ENCODE results near the gene GSAP.

The GSAP gene

DNA sequence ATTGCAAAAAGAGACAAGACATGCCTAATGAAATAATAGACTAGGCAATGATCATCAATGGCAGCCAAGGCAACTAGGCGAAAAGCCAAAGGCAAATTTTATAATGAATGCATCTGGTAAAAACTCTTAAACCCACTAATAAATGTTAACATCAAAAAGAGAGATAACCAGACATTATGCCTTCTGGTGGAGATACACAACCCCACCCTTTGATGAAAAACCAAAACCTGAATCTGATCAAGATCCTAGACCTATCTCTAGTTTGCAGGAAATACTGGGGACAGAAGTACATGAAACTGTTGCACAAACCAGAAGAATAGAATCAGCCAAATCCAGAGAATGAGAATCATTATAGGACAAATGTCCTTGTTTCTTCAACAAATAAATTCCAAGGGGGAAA is 22.0 kb upstream of the GSAP start:
- DNase-seq (ENCODE audit: low read depth) = no peak

- DNase-seq (ENCODE audit: low read depth) = no peak
These were observed 18.6 kb upstream of the GSAP start for GRCh38 chr7:77434570-77435275.

- no peak for DNase-seq (ENCODE audit: low read depth)
These were observed 17.8 kb upstream of the GSAP start for GRCh38 chr7:77433901-77434300.

- no peak for DNase-seq (ENCODE audit: low read depth)
These were observed 14.8 kb upstream of the GSAP start for GRCh38 chr7:77430927-77431326.

- no peak for DNase-seq (ENCODE audit: low read depth)
These were observed 12.7 kb upstream of the GSAP start for GRCh38 chr7:77428777-77429231.

DNA sequence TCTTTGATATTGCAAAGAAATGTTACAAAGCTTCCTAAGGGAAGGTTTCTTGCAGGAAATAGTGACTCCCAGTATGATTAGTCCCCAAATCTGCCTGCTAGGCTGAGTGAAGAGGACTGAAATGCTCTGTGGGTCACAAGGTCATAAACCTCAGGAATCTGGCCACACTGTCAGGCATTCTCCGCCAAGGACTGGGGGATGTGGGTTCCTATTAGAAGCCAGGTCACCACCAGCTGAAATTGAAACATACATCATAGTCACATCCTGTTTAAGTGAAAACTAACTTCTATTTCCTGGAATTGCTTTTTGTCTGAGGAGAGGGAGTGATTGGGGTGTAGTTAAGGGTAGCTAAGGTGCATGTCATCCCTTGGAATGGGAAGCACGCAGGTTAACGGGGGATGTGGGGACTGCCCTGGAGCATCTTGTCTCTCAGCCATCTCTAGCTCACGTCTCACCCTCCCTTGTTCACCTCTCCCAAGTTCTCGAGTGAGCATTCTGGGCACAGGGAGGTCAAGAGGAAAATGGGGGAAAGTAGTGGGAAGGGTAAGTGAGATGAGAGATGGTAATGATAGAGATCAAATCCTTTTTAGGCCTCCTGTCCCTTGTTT is 12.0 kb upstream of the GSAP start:
- DNase-seq (ENCODE audit: low read depth) = no peak

DNA sequence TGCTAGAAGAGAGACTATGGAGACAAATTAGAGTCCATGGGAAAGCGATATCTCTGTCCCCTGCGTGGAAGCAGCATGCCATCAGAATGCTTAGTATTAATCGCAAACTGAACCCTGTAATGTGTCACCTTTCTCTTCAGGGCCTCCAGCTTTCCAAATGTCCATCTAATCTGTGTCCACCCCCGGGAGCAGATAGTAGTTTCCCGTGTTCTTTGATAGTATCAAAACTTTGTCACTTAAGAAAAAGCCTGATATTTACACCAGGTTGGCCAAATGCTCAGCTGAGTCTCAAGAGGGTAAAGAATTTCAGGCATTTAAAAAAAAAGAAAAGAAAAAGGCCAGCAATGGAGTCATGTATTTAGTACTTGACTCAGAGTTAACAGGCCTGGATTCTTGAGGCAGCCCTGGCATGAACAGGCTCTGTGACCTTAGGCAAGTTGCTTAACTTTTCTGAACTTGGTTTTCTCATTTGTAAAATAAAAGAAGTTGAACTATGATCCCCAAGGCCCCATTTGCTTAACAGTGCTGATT is 10.4 kb upstream of the GSAP start:
- no peak for DNase-seq (ENCODE audit: low read depth)

- no peak for DNase-seq (ENCODE audit: low read depth)
These were observed 9.9 kb upstream of the GSAP start for GRCh38 chr7:77426052-77426404.

GRCh38 chr7:77425101-77426051 is 9.2 kb upstream of the GSAP start:
- no peak for DNase-seq (ENCODE audit: low read depth)

DNA sequence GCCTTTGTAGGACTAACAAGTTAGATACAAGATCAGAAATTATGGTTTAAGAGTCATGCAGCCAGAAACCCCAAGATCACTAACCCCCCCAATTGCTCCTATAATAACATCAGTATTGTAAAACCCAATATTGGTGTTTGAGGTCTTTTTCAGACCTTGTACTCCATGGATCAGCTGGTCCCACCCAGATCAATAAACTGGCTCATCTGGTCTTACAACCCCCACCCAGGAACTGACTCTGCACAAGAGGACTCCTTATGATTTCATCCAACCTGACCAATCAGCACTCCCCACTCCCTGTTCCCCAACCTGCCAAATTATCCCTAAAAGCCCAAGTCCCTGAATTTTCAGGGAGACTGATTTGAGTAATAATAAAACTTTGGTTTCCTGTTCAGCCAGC is 6.4 kb upstream of the GSAP start:
- DNase-seq (ENCODE audit: low read depth) = no peak

DNA sequence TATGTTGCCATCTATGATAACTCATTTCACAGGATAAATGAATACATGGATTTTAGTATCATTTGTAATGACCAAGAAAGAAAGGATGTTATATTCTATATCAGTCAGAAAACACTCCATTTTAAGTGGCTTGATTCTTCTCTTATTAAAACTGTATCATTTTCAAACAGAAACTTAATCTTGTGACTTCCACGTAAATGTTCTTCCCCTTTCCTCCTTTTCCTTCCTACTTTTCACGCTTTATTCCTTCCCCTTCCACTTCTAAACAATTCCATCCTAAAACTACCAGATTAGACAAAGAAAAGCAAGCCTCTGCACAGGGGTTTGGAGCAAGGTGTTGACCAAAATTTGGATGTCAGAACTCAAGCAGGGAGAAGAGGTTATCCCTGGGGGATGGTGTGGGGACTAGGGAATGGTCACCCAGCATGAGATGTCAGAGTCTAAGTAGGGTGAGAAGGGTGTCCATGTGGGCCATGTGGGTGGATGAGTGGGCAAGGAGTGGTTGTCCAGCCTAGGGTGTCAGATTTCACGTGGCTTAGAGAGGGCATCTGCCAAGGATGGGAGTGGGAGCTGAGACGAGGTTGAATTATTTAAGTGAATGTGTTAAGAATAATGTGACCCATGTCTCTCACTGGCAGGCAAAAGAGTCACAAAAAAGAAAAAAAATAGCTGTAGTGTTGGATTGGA is 5.0 kb upstream of the GSAP start:
- DNase-seq (ENCODE audit: low read depth) = no peak

GRCh38 chr7:77420438-77420837 is 4.3 kb upstream of the GSAP start:
- no peak for DNase-seq (ENCODE audit: low read depth)

- DNase-seq (ENCODE audit: low read depth) = no peak
These were observed 3.0 kb upstream of the GSAP start for GRCh38 chr7:77419102-77419501.

DNA sequence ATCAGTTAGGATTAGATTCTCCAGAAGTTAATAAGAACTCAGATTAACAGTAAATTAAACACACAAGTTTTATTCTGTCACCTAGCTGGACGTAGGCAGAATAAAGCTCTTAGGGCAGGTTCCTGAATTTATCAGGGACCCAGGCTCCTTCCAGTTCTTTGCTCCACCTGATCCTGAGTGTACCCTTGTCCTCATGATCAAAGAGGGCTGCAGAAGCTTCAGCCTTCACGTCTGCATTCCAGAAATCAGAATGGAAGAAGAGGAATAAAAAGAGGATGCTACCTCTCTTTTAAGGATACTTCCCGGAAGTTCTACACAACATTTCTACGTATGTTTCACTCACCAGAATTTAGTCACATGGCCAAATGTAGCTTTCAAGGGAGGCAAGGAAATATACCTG is 1.7 kb upstream of the GSAP start:
- no peak for DNase-seq (ENCODE audit: low read depth)

GRCh38 chr7:77416621-77417371 is 647 bp upstream of the GSAP start:
- DNase-seq (ENCODE audit: low read depth) = no peak

- no peak for DNase-seq (ENCODE audit: low read depth)
These were observed 700 bp downstream of the GSAP start for GRCh38 chr7:77415476-77415822.

DNA sequence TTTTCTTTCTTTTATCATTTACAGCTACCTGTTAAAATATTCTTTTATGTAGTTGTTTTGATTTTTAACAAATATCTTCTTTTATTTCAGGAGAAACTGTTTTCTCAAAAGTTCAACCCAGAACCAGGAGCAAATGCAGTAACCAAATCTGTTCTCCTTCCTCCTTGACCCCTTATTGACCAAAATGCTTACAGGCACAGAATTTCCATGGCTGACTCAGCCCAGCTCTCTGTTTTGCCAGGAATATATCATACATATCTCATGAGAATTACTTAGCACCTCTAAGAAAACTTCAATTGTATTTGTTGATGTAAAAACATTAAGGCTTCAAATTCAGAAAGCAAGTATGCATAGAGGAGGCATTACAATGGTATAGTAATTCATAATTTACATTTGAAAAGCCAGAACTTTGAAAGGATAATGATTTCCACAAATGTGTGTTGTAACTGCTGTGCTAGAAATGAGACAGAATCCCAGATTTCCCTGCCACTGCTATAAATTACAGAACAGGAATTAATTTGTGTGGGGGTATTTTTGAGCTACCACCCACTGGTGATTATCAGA is 2.2 kb downstream of the GSAP start:
- DNase-seq (ENCODE audit: low read depth) = no peak

DNA sequence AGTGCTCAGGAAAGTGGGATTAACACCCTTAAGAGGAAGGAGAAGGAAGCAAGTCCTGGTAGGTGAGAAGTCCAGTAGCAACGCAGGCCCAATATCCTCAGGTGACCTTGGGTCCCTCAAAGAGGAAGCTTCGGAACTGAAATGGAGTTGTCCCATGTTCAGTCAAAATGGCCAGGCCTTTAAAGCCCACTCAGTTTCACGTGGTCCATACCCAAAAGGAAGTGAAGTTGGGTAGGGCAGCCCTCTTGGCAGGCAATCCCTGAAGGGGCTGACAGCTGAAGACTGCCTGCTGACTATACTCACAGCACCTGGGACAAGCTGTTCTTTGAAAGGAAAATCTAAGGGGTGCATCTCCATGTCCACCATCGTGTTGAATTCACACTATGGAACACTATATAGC is 3.0 kb downstream of the GSAP start:
- no peak for DNase-seq (ENCODE audit: low read depth)

GRCh38 chr7:77409739-77410547 is 6.2 kb downstream of the GSAP start:
- no peak for DNase-seq (ENCODE audit: low read depth)

GRCh38 chr7:77409005-77409738 is 7.0 kb downstream of the GSAP start:
- no peak for DNase-seq (ENCODE audit: low read depth)

Data from stimulated activated CD8-positive, alpha-beta memory T cell treated with anti-CD3 and anti-CD28 coated beads, Interleukin-4, amount 100 ng/mL, for 24 hours (primary cell).